HUES64 (cell line): ENCODE results near the gene PRSS57.
"Not testable (repeated sequence)": the region's sequence is repeated elsewhere in the genome, so short reads cannot be mapped to it uniquely, and the experiment has no call there.

Experiments
- H3K27ac ChIP-seq: 2 replicates; pipeline ENCODE4 v1.7.0; 2013; ENCODE audit warnings: low read depth, low read length, inconsistent platforms
- H3K27me3 ChIP-seq: 2 replicates; pipeline ENCODE4 v1.6.1; 2013; ENCODE audit warnings: mild to moderate bottlenecking, low read length; ENCODE audit not compliant: insufficient read depth
- H3K36me3 ChIP-seq: 2 replicates; pipeline ENCODE4 v1.6.1; 2013; ENCODE audit warnings: mild to moderate bottlenecking, low read length; ENCODE audit not compliant: insufficient read depth
- H3K4me1 ChIP-seq: 2 replicates; pipeline ENCODE4 v1.6.1; 2013; ENCODE audit warnings: mild to moderate bottlenecking, low read length, moderate library complexity; ENCODE audit not compliant: insufficient read depth
- H3K4me3 ChIP-seq: 2 replicates; pipeline ENCODE4 v1.5.1; 2013; ENCODE audit warnings: mild to moderate bottlenecking, low read length, moderate library complexity
- H3K9ac ChIP-seq: 2 replicates; pipeline ENCODE4 v1.6.1; 2013; ENCODE audit warnings: mild to moderate bottlenecking, low read depth, low read length
- H3K9me3 ChIP-seq: 2 replicates; pipeline ENCODE4 v1.6.1; 2013; ENCODE audit warnings: low read depth, low read length; ENCODE audit not compliant: insufficient read depth
- WGBS: fragments of 150-250, 120-280 bp; methylation state at CpG from one replicate; pipeline ENCODE4 v1.1.7; 2013; ENCODE audit warnings: missing lambda C conversion rate; 5-methylcytosine and 5-hydroxymethylcytosine counted together

The PRSS57 gene

GRCh38 chr19:708154-709143 is 13.2 kb upstream of the PRSS57 start, which contains the start of gene PALM:
Gene PALM, plus strand, starts transcription at chr19:708935. Its CDS starts 212 bp downstream, at chr19:709147.
- no peaks in the 10 kb centered on the region for H3K36me3 ChIP-seq
- H3K9ac ChIP-seq, result peak within 1 kb of the TSS; percentile 31; the same call in 1 of the 2 replicates
- 12% methylated on average over 42 of the region's 93 CpGs for WGBS
- no peaks in the 10 kb centered on the region for H3K9me3 ChIP-seq
- H3K4me3 ChIP-seq, result peak within 1 kb of the TSS; percentile 59
- H3K27ac ChIP-seq, result no peak within 1 kb of the TSS
- H3K4me1 ChIP-seq, result 0 out of 2 replicates have a peak, but pooled peaks cover 4% of the 10 kb centered on the region
- H3K27me3 ChIP-seq, result peaks cover 8% of the 10 kb centered on the region; the same call in 1 of the 2 replicates

GRCh38 chr19:704447-704741 is 9.1 kb upstream of the PRSS57 start:
- H3K9me3 ChIP-seq, result no peaks in the 10 kb centered on the region
- H3K9ac ChIP-seq, result no peak overlapping the region

GRCh38 chr19:703651-704446 is 8.6 kb upstream of the PRSS57 start:
- WGBS, result 22% methylated on average over 50 of the region's 50 CpGs
- H3K4me3 ChIP-seq, result peak overlapping the region; percentile 58
- H3K9me3 ChIP-seq, result no peaks in the 10 kb centered on the region
- H3K36me3 ChIP-seq, result no peaks in the 10 kb centered on the region
- no peak overlapping the region for H3K27ac ChIP-seq
- H3K9ac ChIP-seq, result no peak overlapping the region
- no peaks in the 10 kb centered on the region for H3K4me1 ChIP-seq
- no peaks in the 10 kb centered on the region for H3K27me3 ChIP-seq

More at GRCh38 chr19:704447-704741, 9.1 kb upstream of the PRSS57 start:
- WGBS, result 62% methylated on average over 11 of the region's 14 CpGs
- peak overlapping the region; percentile 58 for H3K4me3 ChIP-seq
- no peak overlapping the region for H3K27ac ChIP-seq
- H3K36me3 ChIP-seq, result no peaks in the 10 kb centered on the region
- H3K4me1 ChIP-seq, result no peaks in the 10 kb centered on the region
- H3K27me3 ChIP-seq, result no peaks in the 10 kb centered on the region; the same call in 1 of the 2 replicates

DNA sequence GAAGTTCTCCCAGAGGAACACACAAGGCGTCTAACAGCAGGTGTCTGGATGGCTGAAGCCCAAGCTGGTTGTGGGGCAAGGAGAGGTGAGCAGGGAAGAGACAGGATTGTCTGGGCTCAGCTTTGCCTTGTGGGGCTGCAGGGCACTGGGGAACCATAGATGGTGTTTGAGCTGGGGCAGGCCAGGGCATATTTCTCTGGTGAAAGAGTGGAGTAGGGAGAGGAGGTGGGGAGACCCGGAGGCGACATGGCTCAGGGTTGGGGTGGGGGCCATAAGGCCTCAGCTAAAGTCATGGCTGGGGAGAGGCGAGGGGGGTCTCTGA is 8.0 kb upstream of the PRSS57 start:
- peak overlapping the region; percentile 48 for H3K4me3 ChIP-seq
- H3K36me3 ChIP-seq, result no peaks in the 10 kb centered on the region
- H3K27ac ChIP-seq, result no peak overlapping the region
- 76% methylated on average over 4 of the region's 4 CpGs for WGBS
- no peaks in the 10 kb centered on the region for H3K4me1 ChIP-seq
- no peak overlapping the region for H3K9ac ChIP-seq
- no peaks in the 10 kb centered on the region for H3K27me3 ChIP-seq
- no peaks in the 10 kb centered on the region for H3K9me3 ChIP-seq

DNA sequence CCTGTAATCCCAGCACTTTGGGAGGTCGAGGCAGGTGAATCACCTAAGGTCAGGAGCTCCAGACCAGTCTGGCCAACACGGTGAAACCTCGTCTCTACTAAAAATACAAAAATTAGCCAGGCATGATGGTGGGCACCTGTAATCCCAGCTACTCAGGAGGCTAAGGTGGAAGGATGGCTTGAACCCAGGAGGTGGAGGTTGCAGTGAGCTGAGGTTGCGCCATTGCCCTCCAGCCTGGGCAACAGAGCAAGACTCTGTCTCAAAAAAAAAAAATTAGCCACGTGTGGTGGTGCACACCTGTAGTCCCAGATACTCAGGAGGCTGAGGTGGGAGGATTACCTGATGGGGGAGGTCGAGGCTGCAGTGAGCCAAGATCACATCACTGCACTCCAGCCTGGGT is 7.6 kb upstream of the PRSS57 start:
- H3K27me3 ChIP-seq, H3K9me3 ChIP-seq, H3K4me1 ChIP-seq, H3K9ac ChIP-seq, H3K27ac ChIP-seq, H3K36me3 ChIP-seq: not testable (repeated sequence)
- peak overlapping the region; percentile 48; the same call in 1 of the 2 replicates for H3K4me3 ChIP-seq
- 92% methylated on average over 6 of the region's 6 CpGs for WGBS

DNA sequence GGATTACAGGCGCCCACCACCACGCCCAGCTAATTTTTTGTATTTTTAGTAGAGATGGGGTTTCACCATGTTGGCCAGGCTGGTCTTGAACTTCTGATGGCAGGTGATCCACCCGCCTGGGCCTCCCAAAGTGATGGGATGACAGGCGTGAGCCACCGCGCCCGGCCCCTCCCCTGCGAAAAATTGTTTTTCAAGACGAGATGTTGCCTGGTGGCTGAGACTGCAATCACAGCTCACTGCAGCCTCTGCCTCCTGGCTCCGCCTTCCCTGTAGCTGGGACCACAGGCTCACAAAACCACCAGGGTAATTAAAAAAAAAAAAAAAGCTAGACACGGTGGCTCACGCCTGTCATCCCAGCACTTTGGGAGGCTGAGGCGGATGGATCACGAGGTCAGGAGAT is 4.6 kb upstream of the PRSS57 start:
- not testable (repeated sequence) for H3K4me1 ChIP-seq, H3K36me3 ChIP-seq, H3K4me3 ChIP-seq, H3K9ac ChIP-seq, H3K9me3 ChIP-seq, H3K27me3 ChIP-seq, H3K27ac ChIP-seq
- WGBS, result 86% methylated on average over 10 of the region's 14 CpGs

- not testable (repeated sequence) for H3K27ac ChIP-seq, H3K4me1 ChIP-seq
Measured at GRCh38 chr19:698529-698928, 3.3 kb upstream of the PRSS57 start.

DNA sequence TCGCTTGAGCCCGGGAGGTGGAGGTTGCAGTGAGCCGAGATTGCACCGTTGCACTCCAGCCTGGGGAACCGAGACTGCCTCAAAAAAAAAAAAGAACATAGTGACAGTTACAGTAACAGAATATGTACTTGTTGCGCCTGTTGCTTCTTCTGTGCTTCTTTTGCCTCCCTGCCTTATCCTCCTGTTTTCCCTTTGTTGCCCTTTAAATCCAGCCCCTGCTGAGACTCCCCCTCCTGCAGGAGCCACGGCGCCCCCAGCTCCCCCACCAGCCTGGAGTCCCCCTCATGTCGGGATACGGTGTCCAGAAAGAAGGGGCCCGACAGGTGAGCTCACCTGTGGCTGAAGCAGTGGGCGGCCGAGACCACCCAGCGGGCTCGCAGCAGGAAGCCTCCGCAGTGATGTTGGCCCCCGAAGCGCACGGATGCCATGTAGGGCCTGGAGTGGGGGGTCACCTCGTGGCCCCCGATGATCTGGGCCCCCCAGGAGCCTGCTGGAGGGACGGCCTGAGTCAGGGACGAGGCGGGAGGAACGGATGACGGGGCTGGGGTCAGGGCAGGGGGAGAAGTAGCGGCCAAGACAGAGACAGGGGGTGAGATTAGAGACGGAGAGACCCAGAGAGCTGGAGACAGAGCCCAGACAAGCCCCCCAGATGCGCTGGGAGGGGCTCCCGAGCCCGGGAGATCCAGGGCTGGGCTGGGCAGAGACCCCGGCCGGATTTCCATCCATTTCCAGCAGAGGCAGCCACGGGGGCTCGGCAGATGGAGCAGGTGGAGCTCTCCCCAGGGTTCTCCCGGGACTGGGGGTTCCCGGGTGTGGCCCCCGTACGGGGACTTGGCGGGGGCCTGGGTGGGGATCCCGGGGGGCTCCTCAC is 536 bp downstream of the PRSS57 start:
- 82% methylated on average over 41 of the region's 41 CpGs for WGBS
- Histone ChIP-seq H3K4me1 (no peaks in the 10 kb centered on the region), H3K36me3 (no peaks in the 10 kb centered on the region), H3K27me3 (no peaks in the 10 kb centered on the region), H3K9ac (no peak overlapping the region), H3K27ac (no peak overlapping the region), H3K4me3 (no peak overlapping the region), H3K9me3 (no peaks in the 10 kb centered on the region)

More at GRCh38 chr19:698529-698928, 3.3 kb upstream of the PRSS57 start:
- not testable (repeated sequence) for H3K4me3 ChIP-seq, H3K36me3 ChIP-seq, H3K9ac ChIP-seq, H3K27me3 ChIP-seq, H3K9me3 ChIP-seq
- 94% methylated on average over 15 of the region's 15 CpGs for WGBS

- H3K9me3 ChIP-seq, result no peaks in the 10 kb centered on the region
- no peaks in the 10 kb centered on the region for H3K27me3 ChIP-seq
- H3K4me3 ChIP-seq, result no peak overlapping the region
- no peak overlapping the region for H3K9ac ChIP-seq
- no peaks in the 10 kb centered on the region for H3K4me1 ChIP-seq
- H3K36me3 ChIP-seq, result no peaks in the 10 kb centered on the region
- H3K27ac ChIP-seq, result no peak overlapping the region
- 78% methylated on average over 18 of the region's 18 CpGs for WGBS
Measured at GRCh38 chr19:690203-690602, 5.0 kb downstream of the PRSS57 start.

DNA sequence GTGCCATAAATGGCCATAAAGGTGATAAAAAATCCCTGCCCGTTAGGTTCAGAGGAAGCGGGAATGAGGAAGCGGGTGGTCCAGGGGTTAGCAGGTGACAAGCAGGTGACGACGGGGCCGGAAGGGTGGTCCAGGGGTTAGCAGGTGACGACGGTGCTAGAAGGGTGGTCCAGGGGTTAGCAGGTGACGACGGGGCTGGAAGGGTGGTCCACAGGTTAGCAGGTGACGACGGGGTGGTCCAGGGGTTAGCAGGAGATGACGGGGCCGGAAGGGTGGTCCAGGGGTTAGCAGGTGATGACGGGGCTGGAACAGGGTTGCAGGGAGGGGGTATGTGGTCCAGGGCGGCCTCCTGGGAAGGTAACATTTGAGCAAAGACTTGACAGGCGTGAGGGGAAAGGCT is 6.3 kb downstream of the PRSS57 start:
- H3K9ac ChIP-seq, result no peak overlapping the region
- H3K4me1 ChIP-seq, result no peaks in the 10 kb centered on the region
- WGBS, result 95% methylated on average over 17 of the region's 17 CpGs
- no peaks in the 10 kb centered on the region for H3K9me3 ChIP-seq
- no peaks in the 10 kb centered on the region for H3K27me3 ChIP-seq
- H3K36me3 ChIP-seq, result no peaks in the 10 kb centered on the region
- H3K27ac ChIP-seq, result no peak overlapping the region
- no peak overlapping the region for H3K4me3 ChIP-seq
